ENCODE data around the gene NCF4. TPM values are rescaled to one million over a fixed set of nuclear protein-coding genes. Genes with fewer than 3 reads are reported as not detected.

NCF4 gene
- total RNA-seq, 4 donors from 2014 or later, result 3.7 to 16.9 (median 7.0) TPM

- Histone ChIP-seq H3K27me3 (no peaks in the 10 kb centered on the region), H3K4me1 (no peaks in the 10 kb centered on the region), H3K27ac (no peak overlapping the region), H3K9me3 (no peaks in the 10 kb centered on the region), H3K4me3 (replicated peaks in 1 of 3) (no peak overlapping the region), H3K36me3 (no peaks in the 10 kb centered on the region)
- intact Hi-C loops (cut with DNase I), result no loop called here
- DNase-seq, result no peak
- 78 to 83% methylated on average over 6 of the region's 6 CpGs for WGBS, 2 donors
- TF ChIP-seq CTCF (IDR thresholded peaks at IDR 0.05) (no peak), POLR2A (IDR thresholded peaks at IDR 0.05) (no peak)
Measured at GRCh38 chr22:36904260-36904880, 43.6 kb downstream of the NCF4 start.

- TF ChIP-seq POLR2A (IDR thresholded peaks at IDR 0.05) (no peak), CTCF (IDR thresholded peaks at IDR 0.05) (no peak)
Measured at GRCh38 chr22:36907253-36908195, 46.7 kb downstream of the NCF4 start.

DNA sequence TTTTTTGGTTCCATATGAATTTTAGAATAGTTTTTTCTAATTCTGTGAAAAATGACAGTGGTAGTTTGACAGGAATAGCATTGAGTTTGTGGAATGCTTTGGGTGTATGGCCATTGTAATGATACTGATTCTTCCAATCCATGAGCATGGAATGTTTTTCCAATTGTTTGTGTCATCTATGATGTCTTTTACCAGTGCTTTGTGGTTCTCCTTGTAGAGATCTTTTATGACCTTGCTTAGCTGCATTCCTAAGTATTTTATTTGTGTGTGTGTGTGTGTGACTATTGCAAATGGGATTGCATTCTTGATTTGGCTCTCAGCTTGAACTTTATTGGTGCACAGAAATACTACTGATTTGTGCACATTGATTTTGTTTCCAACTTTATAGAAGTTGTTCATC is 49.7 kb downstream of the NCF4 start:
- Histone ChIP-seq H3K36me3 (no peaks in the 10 kb centered on the region), H3K9me3 (no peaks in the 10 kb centered on the region), H3K27me3 (no peaks in the 10 kb centered on the region), H3K27ac (no peak overlapping the region), H3K4me3 (replicated peaks in 1 of 3) (no peak overlapping the region), H3K4me1 (no peaks in the 10 kb centered on the region)
- no peak for DNase-seq
- intact Hi-C loops (cut with DNase I), result no loop called here
- TF ChIP-seq CTCF (IDR thresholded peaks at IDR 0.05), result no peak
- TF ChIP-seq POLR2A (IDR thresholded peaks at IDR 0.05), result no peak

More at GRCh38 chr22:36907253-36908195, 46.7 kb downstream of the NCF4 start:
- H3K4me1 ChIP-seq, result no peaks in the 10 kb centered on the region
- intact Hi-C loops (cut with DNase I), result no loop called here
- no peak overlapping the region for H3K27ac ChIP-seq
- no peaks in the 10 kb centered on the region for H3K36me3 ChIP-seq
- H3K9me3 ChIP-seq, result no peaks in the 10 kb centered on the region
- DNase-seq, result no peak
- no peaks in the 10 kb centered on the region for H3K27me3 ChIP-seq
- H3K4me3 ChIP-seq (replicated peaks in 1 of 3), result no peak overlapping the region
- 73% methylated on average over 7 of the region's 7 CpGs for WGBS, 2 donors

DNA sequence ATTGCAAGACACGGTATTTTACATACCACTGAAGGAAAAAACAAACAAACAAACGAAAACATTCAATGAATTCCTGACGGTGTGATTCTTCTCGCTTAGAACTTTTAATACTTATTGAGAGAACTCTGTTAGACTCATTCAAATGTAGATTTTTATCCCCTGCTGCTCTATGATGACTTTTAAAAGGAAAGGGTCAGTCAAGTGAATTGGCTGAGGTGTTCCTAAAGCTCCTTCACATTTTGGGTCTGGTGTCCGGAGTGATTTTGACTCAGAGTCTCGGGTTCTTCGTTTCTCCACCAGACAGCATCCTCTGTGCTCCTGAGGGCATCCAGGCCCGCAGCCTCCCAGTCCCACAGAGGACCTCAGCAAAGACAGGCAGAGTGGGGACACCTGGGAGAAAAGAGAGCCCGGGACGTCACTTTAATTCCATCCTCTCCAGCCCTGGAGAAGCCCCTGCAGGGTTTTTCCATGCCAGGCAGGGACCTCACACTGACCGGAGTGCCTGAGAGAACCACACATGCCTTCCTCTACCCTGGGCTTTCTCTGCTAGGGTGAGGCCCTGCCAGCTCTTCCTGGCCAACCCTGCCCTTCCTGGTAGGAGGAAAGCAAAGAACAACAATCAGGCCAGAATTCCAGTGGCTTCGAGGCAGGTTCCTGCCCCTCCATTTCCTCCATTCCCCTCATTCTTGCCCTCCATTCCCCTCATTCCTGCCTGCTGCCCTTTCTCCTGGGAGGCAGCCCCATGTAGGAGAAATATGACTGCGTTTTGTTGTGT is 51.3 kb downstream of the NCF4 start:
- WGBS, 2 donors, result 59 to 66% methylated on average over 13 of the region's 13 CpGs
- no peaks in the 10 kb centered on the region for H3K9me3 ChIP-seq
- DNase-seq, result no peak
- H3K4me3 ChIP-seq (replicated peaks in 1 of 3), result no peak overlapping the region
- H3K36me3 ChIP-seq, result no peaks in the 10 kb centered on the region
- TF ChIP-seq CTCF (IDR thresholded peaks at IDR 0.05) (no peak), POLR2A (IDR thresholded peaks at IDR 0.05) (no peak)
- no peaks in the 10 kb centered on the region for H3K4me1 ChIP-seq
- no peaks in the 10 kb centered on the region for H3K27me3 ChIP-seq
- H3K27ac ChIP-seq, result no peak overlapping the region
- intact Hi-C loops (cut with DNase I), result no loop called here

Measured in thyroid gland (tissue), 4 donors.